Measurements from ENCODE around the gene AQP1. TPM values are rescaled to one million over a fixed set of nuclear protein-coding genes. Genes with fewer than 3 reads are reported as not detected.

AQP1 gene
- total RNA-seq, 3 donors from 2014 or later: 43.0 to 89.6 (median 48.1) TPM

DNA sequence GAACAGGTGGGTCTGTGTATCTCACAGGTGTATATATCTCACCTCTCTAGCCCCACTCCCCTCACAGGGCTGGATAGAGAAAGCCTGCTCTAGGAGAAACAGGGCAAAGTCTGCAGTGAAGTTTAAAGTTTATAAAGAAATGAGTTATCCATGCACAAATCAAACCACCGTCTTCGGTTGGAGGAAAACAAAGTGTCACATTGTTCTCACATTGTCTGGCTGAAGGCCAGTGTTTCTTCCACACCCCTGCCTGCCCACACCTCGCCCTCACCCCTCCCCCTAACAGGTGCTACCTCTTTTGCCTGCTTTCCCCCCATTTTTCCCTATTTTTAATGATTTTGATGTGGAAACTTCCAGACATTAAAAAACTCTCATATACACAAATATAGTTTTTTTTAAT lies 25.8 kb downstream of the AQP1 start:
- TF ChIP-seq CTCF (IDR thresholded peaks at IDR 0.05): no peak
- H3K36me3 ChIP-seq (ENCODE audit: low read depth): no peaks in the 10 kb centered on the region
- intact Hi-C loops (cut with DNase I, micrococcal nuclease): no loop called here
- peak; percentile 68 to 80 (median 70) for DNase-seq
- ATAC-seq: peak; percentile 87
- no peaks in the 10 kb centered on the region for H3K9me3 ChIP-seq
- no peak overlapping the region for H3K4me3 ChIP-seq
- H3K4me1 ChIP-seq (ENCODE audit: low read depth): peaks cover 30% of the 10 kb centered on the region

DNA sequence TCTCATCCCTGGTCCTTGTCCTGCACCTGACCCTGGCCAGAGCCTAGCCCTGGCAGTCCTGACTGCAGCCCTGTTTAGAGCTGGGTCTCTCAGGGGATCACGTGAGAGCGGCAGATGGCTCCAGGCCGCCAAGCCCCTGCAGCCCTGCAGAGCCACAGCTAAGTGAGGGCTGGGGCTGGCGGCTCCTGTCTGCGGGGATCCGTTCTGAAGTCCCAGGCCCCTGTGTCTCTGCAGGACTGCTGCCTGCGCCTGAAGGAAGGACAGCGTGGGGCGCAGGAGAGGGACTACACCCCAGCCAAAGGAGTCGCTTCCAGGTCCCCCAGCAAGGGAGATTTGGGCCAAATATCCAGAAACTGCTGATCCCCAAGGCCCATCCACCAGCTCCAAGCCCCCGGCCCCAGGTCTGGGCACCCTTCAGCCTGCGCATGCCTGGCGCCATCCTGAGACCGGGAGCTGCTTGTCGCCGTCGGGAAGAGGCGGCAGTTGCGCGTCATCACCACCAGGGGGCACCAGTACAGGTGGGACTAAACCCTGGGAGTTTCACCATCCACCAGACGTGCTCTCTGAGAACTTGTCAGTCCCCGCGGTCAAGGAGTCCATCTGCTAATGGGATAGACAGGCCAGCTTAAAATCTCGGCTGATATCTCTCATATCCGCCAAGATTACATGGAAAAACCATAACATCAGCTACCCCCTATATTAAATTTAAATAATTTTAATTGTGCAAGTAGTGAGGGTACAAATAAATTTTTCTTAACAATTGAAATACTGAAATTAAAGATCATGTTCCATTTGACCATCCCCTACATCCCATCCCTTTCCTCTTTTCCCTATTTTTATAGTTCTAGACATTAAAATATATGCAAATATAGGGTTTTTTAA lies 27.0 kb downstream of the AQP1 start:
- H3K9me3 ChIP-seq: no peaks in the 10 kb centered on the region
- peaks cover 30% of the 10 kb centered on the region for H3K4me1 ChIP-seq (ENCODE audit: low read depth)
- H3K4me3 ChIP-seq: no peak overlapping the region
- TF ChIP-seq CTCF (IDR thresholded peaks at IDR 0.05): peak; percentile 97
- no peaks in the 10 kb centered on the region for H3K36me3 ChIP-seq (ENCODE audit: low read depth)
- ATAC-seq (peak; percentile 86), DNase-seq (peak; percentile 89 to 95 (median 95))
- intact Hi-C loops (cut with DNase I, micrococcal nuclease): no loop called here

DNA sequence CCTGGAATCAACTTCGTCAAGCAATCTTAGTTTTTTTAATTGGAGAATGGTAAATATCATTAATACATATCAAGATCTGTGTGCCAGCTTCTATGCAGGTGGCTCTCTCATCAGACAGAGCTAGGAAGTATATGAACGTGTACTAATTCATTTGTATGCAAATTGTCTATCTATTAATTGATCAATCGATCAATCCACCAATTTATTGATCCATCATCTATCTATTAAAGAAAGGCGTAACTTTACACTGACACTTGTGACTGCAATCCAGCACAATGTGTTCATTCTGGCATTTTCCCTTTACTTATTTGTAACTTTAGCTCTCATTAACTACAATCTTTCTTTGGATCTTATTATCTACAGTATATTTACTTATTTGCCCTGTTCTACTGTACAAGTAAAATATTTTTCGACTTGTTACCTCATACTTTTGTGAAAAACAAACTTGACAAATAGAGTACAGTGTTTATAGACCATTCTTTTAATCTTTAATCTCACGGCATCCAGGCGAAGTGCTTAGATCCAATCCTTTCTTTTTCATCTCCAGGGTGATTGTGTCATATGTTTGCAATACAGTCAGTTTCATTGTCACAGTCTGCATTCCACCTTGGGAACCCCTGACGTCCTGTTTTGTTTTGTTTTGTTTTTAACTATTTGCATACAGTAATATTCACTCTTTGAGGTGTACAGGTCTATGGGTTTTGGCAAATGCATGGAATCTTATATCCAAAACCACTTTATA lies 30.1 kb downstream of the AQP1 start:
- Histone ChIP-seq H3K4me1 (ENCODE audit: low read depth) (peaks cover 17% of the 10 kb centered on the region), H3K36me3 (ENCODE audit: low read depth) (no peaks in the 10 kb centered on the region), H3K4me3 (no peak overlapping the region), H3K9me3 (peaks cover 3% of the 10 kb centered on the region)
- no peak for DNase-seq
- no peak for TF ChIP-seq CTCF (IDR thresholded peaks at IDR 0.05)
- ATAC-seq: peak; percentile 44
- intact Hi-C loops (cut with DNase I, micrococcal nuclease): no loop called here

DNA sequence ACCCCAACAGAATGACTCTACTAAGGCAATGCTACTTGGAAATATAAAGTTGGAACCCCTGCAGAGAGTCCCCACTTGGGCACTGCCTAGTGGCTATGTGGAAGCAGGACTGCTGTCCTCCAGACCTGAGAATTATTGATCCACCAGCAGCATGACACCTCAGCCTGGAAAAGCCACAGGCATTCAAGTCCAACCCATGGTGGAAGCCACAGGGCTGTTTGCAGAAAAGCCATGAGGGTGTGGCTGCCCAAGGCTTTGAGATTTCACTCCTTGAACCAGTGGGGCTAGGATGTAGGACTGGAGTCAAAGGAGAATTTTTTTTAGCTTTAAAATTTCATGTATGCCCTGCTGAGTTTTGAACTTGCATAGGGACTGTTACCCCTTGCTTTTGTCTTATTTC lies 38.5 kb downstream of the AQP1 start:
- Histone ChIP-seq H3K9me3 (no peaks in the 10 kb centered on the region), H3K4me3 (no peak overlapping the region), H3K4me1 (ENCODE audit: low read depth) (no peaks in the 10 kb centered on the region), H3K36me3 (ENCODE audit: low read depth) (no peaks in the 10 kb centered on the region)
- intact Hi-C loops (cut with DNase I, micrococcal nuclease): no loop called here
- TF ChIP-seq CTCF (IDR thresholded peaks at IDR 0.05): no peak
- DNase-seq (no peak), ATAC-seq (no peak)

DNA sequence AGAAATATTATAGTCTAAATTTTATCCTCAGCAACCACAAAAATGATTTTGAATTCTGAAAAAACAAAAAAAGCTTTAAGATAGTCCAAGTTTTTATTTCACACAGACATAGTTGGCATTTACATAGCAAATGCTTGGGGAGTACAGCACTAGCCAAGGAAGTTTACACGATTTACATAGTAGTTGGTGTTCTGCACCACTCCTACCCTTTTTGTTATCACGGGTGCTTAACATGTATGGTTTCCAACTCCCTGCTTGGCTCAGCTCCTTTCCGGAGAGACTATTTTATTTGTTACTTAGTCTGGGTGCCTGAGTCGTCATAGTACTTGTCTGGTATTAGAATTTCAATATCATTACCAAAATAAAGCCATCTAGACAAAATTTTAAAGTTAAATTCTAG lies 43.3 kb downstream of the AQP1 start:
- DNase-seq (no peak), ATAC-seq (no peak)
- Histone ChIP-seq H3K4me1 (ENCODE audit: low read depth) (no peaks in the 10 kb centered on the region), H3K4me3 (no peak overlapping the region), H3K36me3 (ENCODE audit: low read depth) (no peaks in the 10 kb centered on the region), H3K9me3 (peaks cover 4% of the 10 kb centered on the region)
- intact Hi-C loops (cut with DNase I, micrococcal nuclease): no loop called here
- no peak for TF ChIP-seq CTCF (IDR thresholded peaks at IDR 0.05)
